CD8-positive, alpha-beta memory T cell (primary cell): ENCODE results near the gene SLC27A3. TPM values are rescaled to one million over a fixed set of nuclear protein-coding genes. Genes with fewer than 3 reads are reported as not detected.
"Not testable (repeated sequence)": the region's sequence is repeated elsewhere in the genome, so short reads cannot be mapped to it uniquely, and the experiment has no call there.

Experiments used
- CTCF ChIA-PET: fragments of 350-600 bp; sonication (Branson Sonifier 250); formaldehyde crosslinking; loops from one replicate; lab custom pipeline; 2021; ENCODE audit warnings: antibody characterized with exemption; lab: Charles Lee
- POLR2A ChIA-PET: fragments of 350-600 bp; sonication (Branson Sonifier 250); formaldehyde crosslinking; loops from one replicate; lab custom pipeline; 2021; ENCODE audit warnings: antibody characterized with exemption; lab: Charles Lee
- DNase-seq, 5 donors: peaks; one replicate each; pipeline versions ENCODE4 v3.0.0 to v3.0.0-alpha.2; 2020 to 2022; ENCODE audit warnings: mixed read lengths in 1 of 5
- H3K27ac ChIP-seq: one replicate; pipeline ENCODE4 v1.7.0; 2013; ENCODE audit warnings: low read depth, mild to moderate bottlenecking, low read length, moderate library complexity
- H3K27me3 ChIP-seq: 2 replicates; pipeline ENCODE4 v1.7.0; 2013; ENCODE audit warnings: low read length, mild to moderate bottlenecking; ENCODE audit not compliant: insufficient read depth, poor library complexity, severe bottlenecking
- H3K36me3 ChIP-seq: 2 replicates; pipeline ENCODE4 v1.7.0; 2013; ENCODE audit warnings: mild to moderate bottlenecking, low read length, moderate library complexity; ENCODE audit not compliant: insufficient read depth
- H3K4me1 ChIP-seq: 2 replicates; pipeline ENCODE4 v1.7.0; 2013; ENCODE audit warnings: mild to moderate bottlenecking, low read length, moderate library complexity; ENCODE audit not compliant: insufficient read depth
- H3K4me3 ChIP-seq: 2 replicates; pipeline ENCODE4 v1.7.0; 2013; ENCODE audit warnings: mild to moderate bottlenecking, low read length
- H3K9me3 ChIP-seq: 2 replicates; pipeline ENCODE4 v1.7.0; 2013; ENCODE audit warnings: mild to moderate bottlenecking, low read length
- H3K27ac Mint-ChIP-seq, 8 donors: one replicate each; pipeline ENCODE4 v1.8.0; 2020 to 2021; ENCODE audit warnings: mixed read lengths in 8 of 8, mild to moderate bottlenecking in 6 of 8, inconsistent platforms in 3 of 8, moderate library complexity in 3 of 8
- H3K27me3 Mint-ChIP-seq, 2 donors: one replicate each; pipeline ENCODE4 v1.8.0; 2020 to 2021; ENCODE audit warnings: mixed read lengths in 2 of 2, mild to moderate bottlenecking in 1 of 2, moderate library complexity in 1 of 2
- H3K36me3 Mint-ChIP-seq, 3 donors: one replicate each; pipeline ENCODE4 v1.8.0; 2020 to 2021; ENCODE audit warnings: mixed read lengths in 3 of 3, inconsistent platforms in 1 of 3, mild to moderate bottlenecking in 1 of 3
- H3K4me1 Mint-ChIP-seq, 3 donors: one replicate each; pipeline ENCODE4 v1.8.0; 2020 to 2021; ENCODE audit warnings: mixed read lengths in 3 of 3, inconsistent platforms in 1 of 3, mild to moderate bottlenecking in 1 of 3
- H3K4me3 Mint-ChIP-seq, 7 donors: one replicate each; pipeline ENCODE4 v1.8.0; 2020 to 2021; ENCODE audit warnings: mixed read lengths in 7 of 7, mild to moderate bottlenecking in 6 of 7, moderate library complexity in 4 of 7, inconsistent platforms in 2 of 7
- H3K9me3 Mint-ChIP-seq, 5 donors: one replicate each; pipeline ENCODE4 v1.8.0; 2020 to 2022; ENCODE audit warnings: mixed read lengths in 5 of 5, mild to moderate bottlenecking in 3 of 5, moderate library complexity in 2 of 5, inconsistent platforms in 1 of 5
- polyA plus RNA-seq: library from polyadenylated mRNA; unstranded; fragments of 300-500 nt; fragmentation: Illumina TruSeq; gene quantifications from one replicate; pipeline ENCODE4 v1.2.3, GENCODE V29; 2021
- total RNA-seq, 2 experiments: library from RNA; stranded (reverse); gene quantifications; one replicate each; pipeline ENCODE4 v1.2.3, GENCODE V29; 2021

The SLC27A3 gene
- total and polyA plus RNA-seq, 3 experiments from 2014 or later, result 9.9 to 29.3 (median 11.3) TPM

- Histone ChIP-seq H3K27ac (no peak overlapping the region), H3K4me3 (no peak overlapping the region), H3K36me3 (no peaks in the 10 kb centered on the region), H3K27me3 (no peaks in the 10 kb centered on the region), H3K9me3 (no peaks in the 10 kb centered on the region), H3K4me1 (peaks cover 28% of the 10 kb centered on the region)
- peaks cover 0 to 19% (median 0%) of the 10 kb centered on the region in 3 donors for H3K36me3 Mint-ChIP-seq
- peaks cover 41 to 45% (median 42%) of the 10 kb centered on the region in 3 donors for H3K4me1 Mint-ChIP-seq
- H3K27ac Mint-ChIP-seq, result peak overlapping the region in 4 of 8 donors; percentile 29 to 86 (median 72)
- DNase-seq, result no peak
- H3K27me3 Mint-ChIP-seq, result peaks cover 0 to 1% of the 10 kb centered on the region in 2 donors
- ChIA-PET CTCF (no interaction called here), POLR2A (no interaction called here)
- H3K4me3 Mint-ChIP-seq, result peak overlapping the region in 3 of 7 donors; percentile 15 to 87 (median 63)
- no peaks in the 10 kb centered on the region for H3K9me3 Mint-ChIP-seq
These were observed 3.0 kb downstream of the SLC27A3 start for GRCh38 chr1:153778051-153778823.

- Mint-ChIP-seq H3K36me3 (peaks cover 0 to 17% (median 0%) of the 10 kb centered on the region in 3 donors), H3K9me3 (no peaks in the 10 kb centered on the region), H3K27ac (peak overlapping the region in 5 of 8 donors; percentile 47 to 86 (median 72)), H3K4me1 (peaks cover 39 to 43% (median 40%) of the 10 kb centered on the region in 3 donors), H3K4me3 (peak overlapping the region in 3 of 7 donors; percentile 15 to 87 (median 21)), H3K27me3 (peaks cover 0 to 1% of the 10 kb centered on the region in 2 donors)
- H3K36me3 ChIP-seq, result no peaks in the 10 kb centered on the region
- H3K27me3 ChIP-seq, result no peaks in the 10 kb centered on the region
- no peak for DNase-seq
- POLR2A ChIA-PET, result no interaction called here
- H3K4me1 ChIP-seq, result peaks cover 31% of the 10 kb centered on the region
- no peak overlapping the region for H3K4me3 ChIP-seq
- no peak overlapping the region for H3K27ac ChIP-seq
- CTCF ChIA-PET, result no interaction called here
- no peaks in the 10 kb centered on the region for H3K9me3 ChIP-seq
These were observed 3.8 kb downstream of the SLC27A3 start for GRCh38 chr1:153778824-153779519.

GRCh38 chr1:153779781-153780541 lies 4.8 kb downstream of the SLC27A3 start:
- H3K27ac ChIP-seq, result no peak overlapping the region
- Mint-ChIP-seq H3K27ac (peak overlapping the region in 3 of 8 donors; percentile 38 to 72 (median 43)), H3K36me3 (peaks cover 0 to 16% (median 0%) of the 10 kb centered on the region in 3 donors), H3K27me3 (peaks cover 0 to 1% of the 10 kb centered on the region in 2 donors), H3K9me3 (no peaks in the 10 kb centered on the region), H3K4me1 (peaks cover 29 to 34% (median 31%) of the 10 kb centered on the region in 3 donors), H3K4me3 (peak overlapping the region in 2 of 7 donors; percentile 69 to 71)
- peaks cover 26% of the 10 kb centered on the region for H3K4me1 ChIP-seq
- ChIA-PET CTCF (interaction anchor here (1.5 kb wide), 1 partner anchor 206 kb away, joined by 4 read pairs; the partner anchor contains the start of gene RAB13), POLR2A (no interaction called here)
- H3K36me3 ChIP-seq, result no peaks in the 10 kb centered on the region
- H3K27me3 ChIP-seq, result no peaks in the 10 kb centered on the region
- no peaks in the 10 kb centered on the region for H3K9me3 ChIP-seq
- H3K4me3 ChIP-seq, result no peak overlapping the region
- DNase-seq, result no peak

GRCh38 chr1:153780551-153780950 lies 5.3 kb downstream of the SLC27A3 start:
- H3K27ac ChIP-seq, result no peak overlapping the region
- no peaks in the 10 kb centered on the region for H3K27me3 ChIP-seq
- POLR2A ChIA-PET, result no interaction called here
- Mint-ChIP-seq H3K4me1 (peaks cover 26 to 30% (median 30%) of the 10 kb centered on the region in 3 donors), H3K36me3 (peaks cover 0 to 16% (median 0%) of the 10 kb centered on the region in 3 donors), H3K27ac (peak overlapping the region in 3 of 8 donors; percentile 23 to 74 (median 33)), H3K9me3 (no peaks in the 10 kb centered on the region), H3K27me3 (peaks cover 0 to 1% of the 10 kb centered on the region in 2 donors), H3K4me3 (peak overlapping the region in 1 of 7 donors; percentile 34)
- no peak for DNase-seq
- H3K36me3 ChIP-seq, result no peaks in the 10 kb centered on the region
- no peak overlapping the region for H3K4me3 ChIP-seq
- CTCF ChIA-PET, result interaction anchor here (1.4 to 1.5 kb wide), 2 partner anchors 187 to 206 kb away, joined by 4 read pairs; partner anchors contain the start of genes CREB3L4 and RAB13
- H3K4me1 ChIP-seq, result peaks cover 26% of the 10 kb centered on the region
- no peaks in the 10 kb centered on the region for H3K9me3 ChIP-seq

- H3K9me3 ChIP-seq, H3K36me3 ChIP-seq, H3K27me3 ChIP-seq, H3K27me3 Mint-ChIP-seq, DNase-seq, POLR2A ChIA-PET, H3K9me3 Mint-ChIP-seq, CTCF ChIA-PET: not testable (repeated sequence)
- Mint-ChIP-seq H3K36me3 (peaks cover 0 to 15% (median 0%) of the 10 kb centered on the region in 3 donors), H3K4me3 (peak overlapping the region; percentile 76 to 95 (median 87)), H3K4me1 (peaks cover 13% of the 10 kb centered on the region in 3 donors), H3K27ac (peak overlapping the region in 7 of 8 donors; percentile 58 to 98 (median 97))
- Histone ChIP-seq H3K27ac (peak overlapping the region; percentile 89), H3K4me3 (peak overlapping the region; percentile 71), H3K4me1 (peaks cover 18% of the 10 kb centered on the region)
These were observed 7.4 kb downstream of the SLC27A3 start for GRCh38 chr1:153782648-153783047.

GRCh38 chr1:153783233-153784190 lies 8.3 kb downstream of the SLC27A3 start:
- POLR2A ChIA-PET, result interaction anchor here (0.6 to 1.3 kb wide), 10 partner anchors 8 to 1945 kb away, joined by 3 to 7 read pairs (median 4); partner anchors contain the start of genes CHTOP, CRTC2, GATAD2B and JTB
- Mint-ChIP-seq H3K9me3 (no peaks in the 10 kb centered on the region), H3K4me3 (peak overlapping the region; percentile 76 to 95 (median 87)), H3K27ac (peak overlapping the region; percentile 81 to 99 (median 97)), H3K36me3 (peaks cover 0 to 12% (median 0%) of the 10 kb centered on the region in 3 donors), H3K4me1 (peaks cover 10 to 11% (median 10%) of the 10 kb centered on the region in 3 donors), H3K27me3 (peaks cover 8 to 12% of the 10 kb centered on the region in 2 donors)
- Histone ChIP-seq H3K4me1 (peaks cover 18% of the 10 kb centered on the region), H3K27me3 (no peaks in the 10 kb centered on the region), H3K4me3 (peak overlapping the region; percentile 71), H3K9me3 (no peaks in the 10 kb centered on the region), H3K27ac (peak overlapping the region; percentile 89), H3K36me3 (no peaks in the 10 kb centered on the region)
- peak; percentile 87 to 94 (median 90) for DNase-seq
- CTCF ChIA-PET, result interaction anchor here (1.4 to 1.6 kb wide), 2 partner anchors 13 to 203 kb away, joined by 3 to 6 read pairs; partner anchors contain the start of gene RAB13
